ENCODE measurements around the gene MAML2. TPM values are rescaled to one million over a fixed set of nuclear protein-coding genes. Genes with fewer than 3 reads are reported as not detected.

The MAML2 gene
- polyA plus RNA-seq, 1 of the 3 experiments (the other 2 are of a cell fraction): 20.1 TPM

DNA sequence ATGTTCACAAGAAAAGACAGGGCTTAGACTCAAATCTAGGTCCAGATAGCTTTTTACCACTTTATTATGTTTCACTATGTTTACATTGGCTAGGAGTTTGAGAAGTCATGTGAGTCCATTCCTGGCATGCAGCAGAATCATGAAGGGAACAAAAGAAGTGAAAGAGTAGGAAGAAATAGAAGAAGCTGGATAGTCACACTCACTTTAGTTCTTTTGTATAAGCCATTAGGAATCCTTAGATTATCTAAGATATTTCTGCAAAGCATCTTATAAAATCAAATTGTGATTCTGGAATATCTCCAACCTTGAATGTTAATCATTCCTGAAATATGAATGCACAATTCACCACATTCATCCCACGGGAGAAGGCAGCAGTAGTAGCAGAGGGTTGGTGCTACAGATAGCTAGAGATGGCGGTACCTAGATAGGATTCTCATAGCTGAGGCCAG lies 31.9 kb downstream of the MAML2 start (continued):
- TF ChIP-seq, protein P1, sequence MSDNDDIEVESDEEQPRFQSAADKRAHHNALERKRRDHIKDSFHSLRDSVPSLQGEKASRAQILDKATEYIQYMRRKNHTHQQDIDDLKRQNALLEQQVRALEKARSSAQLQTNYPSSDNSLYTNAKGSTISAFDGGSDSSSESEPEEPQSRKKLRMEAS (IDR thresholded peaks at IDR 0.05; ENCODE audit: low read depth): peak; percentile 61; the same call in 1 of the 2 replicates

DNA sequence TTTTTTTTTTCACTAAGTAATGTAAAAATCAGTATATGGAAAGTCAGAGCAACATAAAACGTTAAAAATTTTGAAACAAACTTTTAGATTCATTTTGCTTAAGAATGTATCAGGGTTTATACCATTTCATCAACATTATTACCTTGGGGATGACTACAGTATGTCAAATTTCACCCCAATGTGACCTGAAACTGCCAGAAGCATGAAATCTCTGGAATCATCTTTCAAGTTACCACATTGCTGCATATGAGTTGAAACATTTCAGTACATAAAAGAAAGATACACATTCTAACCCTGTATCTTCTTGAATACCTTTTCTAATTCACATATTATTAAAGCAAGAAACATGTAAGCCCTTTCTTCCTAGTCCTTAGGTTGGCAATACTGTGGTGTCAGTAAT lies 32.8 kb downstream of the MAML2 start:
- H3K4me2 ChIP-seq: peak overlapping the region; percentile 53; the same call in 1 of the 2 replicates
- no peak for TF ChIP-seq EP300 (IDR thresholded peaks at IDR 0.05; ENCODE audit: borderline replicate concordance in 1 of 2, low read depth in 1 of 2, low read length in 1 of 2)
- no peak for TF ChIP-seq MEF2A (IDR thresholded peaks at IDR 0.05; ENCODE audit: borderline replicate concordance, low read depth)
- no peak for TF ChIP-seq RCOR1 (IDR thresholded peaks at IDR 0.05; ENCODE audit: low read length)
- TF ChIP-seq, protein P2, sequence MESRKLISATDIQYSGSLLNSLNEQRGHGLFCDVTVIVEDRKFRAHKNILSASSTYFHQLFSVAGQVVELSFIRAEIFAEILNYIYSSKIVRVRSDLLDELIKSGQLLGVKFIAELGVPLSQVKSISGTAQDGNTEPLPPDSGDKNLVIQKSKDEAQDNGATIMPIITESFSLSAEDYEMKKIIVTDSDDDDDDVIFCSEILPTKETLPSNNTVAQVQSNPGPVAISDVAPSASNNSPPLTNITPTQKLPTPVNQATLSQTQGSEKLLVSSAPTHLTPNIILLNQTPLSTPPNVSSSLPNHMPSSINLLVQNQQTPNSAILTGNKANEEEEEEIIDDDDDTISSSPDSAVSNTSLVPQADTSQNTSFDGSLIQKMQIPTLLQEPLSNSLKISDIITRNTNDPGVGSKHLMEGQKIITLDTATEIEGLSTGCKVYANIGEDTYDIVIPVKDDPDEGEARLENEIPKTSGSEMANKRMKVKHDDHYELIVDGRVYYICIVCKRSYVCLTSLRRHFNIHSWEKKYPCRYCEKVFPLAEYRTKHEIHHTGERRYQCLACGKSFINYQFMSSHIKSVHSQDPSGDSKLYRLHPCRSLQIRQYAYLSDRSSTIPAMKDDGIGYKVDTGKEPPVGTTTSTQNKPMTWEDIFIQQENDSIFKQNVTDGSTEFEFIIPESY (IDR thresholded peaks at IDR 0.05; ENCODE audit: borderline replicate concordance, low read depth): no peak
- no peak for TF ChIP-seq GABPA (IDR thresholded peaks at IDR 0.05; ENCODE audit: low read depth)
- no peak for DNase-seq
- CTCF ChIA-PET: interaction anchor here (3.8 kb wide), 1 partner anchor 33 kb away, joined by 14 read pairs; the partner anchor contains the start of gene MAML2
- peaks cover 63% of the 10 kb centered on the region for H3F3A ChIP-seq (replicated peaks; ENCODE audit: insufficient read depth)
- 80% methylated on average over 1 of the region's 1 CpG for WGBS (ENCODE audit: low lambda C conversion rate)
- peak overlapping the region; percentile 45; the same call in 1 of the 2 replicates for H3K9ac ChIP-seq
- no peak overlapping the region for H3K4me3 ChIP-seq (ENCODE audit: low read depth in 2 of 2, low read length in 1 of 2)
- H3K36me3 ChIP-seq (replicated peaks in 1 of 2; ENCODE audit: control insufficient read depth in 1 of 2, insufficient read depth in 2 of 2, low read length in 1 of 2): no peaks in the 10 kb centered on the region
- no peaks in the 10 kb centered on the region for H3K9me2 ChIP-seq
- no peaks in the 10 kb centered on the region for H3K9me3 ChIP-seq
- H3K27me3 ChIP-seq (ENCODE audit: insufficient read depth): no peaks in the 10 kb centered on the region
- peak overlapping the region; percentile 78 to 100; a peak in 3 of 4 replicates for H3K27ac ChIP-seq (ENCODE audit: low read depth in 2 of 2, low read length in 1 of 2)
- POLR2A ChIA-PET: no interaction called here
- H2AFZ ChIP-seq (ENCODE audit: low read depth): no peak overlapping the region
- no peaks in the 10 kb centered on the region for H4K20me1 ChIP-seq (ENCODE audit: insufficient read depth)
- peaks cover 80% of the 10 kb centered on the region for H3K79me2 ChIP-seq (ENCODE audit: insufficient read depth)
- peaks cover 15 to 79% of the 10 kb centered on the region in 2 experiments for H3K4me1 ChIP-seq (ENCODE audit: control insufficient read depth in 1 of 2, insufficient read depth in 2 of 2, low read depth in 1 of 2, low read length in 1 of 2)

DNA sequence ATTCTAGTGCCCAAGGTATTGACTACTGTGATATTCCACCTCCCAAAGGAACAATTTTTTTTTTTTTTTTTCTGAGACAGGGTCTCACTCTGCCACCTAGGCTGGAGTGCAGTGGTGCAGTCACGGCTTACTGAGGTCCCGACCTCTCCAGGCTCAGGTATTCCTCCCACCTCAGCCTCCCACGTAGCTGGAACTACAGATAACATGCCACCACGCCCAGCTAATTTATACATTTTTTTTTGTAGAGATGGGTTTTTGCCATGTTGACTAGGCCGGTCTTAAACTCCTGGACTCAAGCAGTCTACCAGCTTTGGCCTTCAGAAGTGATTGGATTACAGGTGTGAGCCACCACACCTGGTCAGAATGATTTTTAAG lies 33.4 kb downstream of the MAML2 start:
- H3K9me3 ChIP-seq: no peaks in the 10 kb centered on the region
- no peaks in the 10 kb centered on the region for H4K20me1 ChIP-seq (ENCODE audit: insufficient read depth)
- no peak overlapping the region for H2AFZ ChIP-seq (ENCODE audit: low read depth)
- H3K27me3 ChIP-seq (ENCODE audit: insufficient read depth): no peaks in the 10 kb centered on the region
- H3K4me2 ChIP-seq: 0 out of 2 replicates have a peak overlapping the region, but pooled peaks have one; percentile 83
- no peaks in the 10 kb centered on the region for H3K9me2 ChIP-seq
- peak overlapping the region in 1 of 2 experiments; percentile 100; a peak in 2 of 4 replicates for H3K27ac ChIP-seq (ENCODE audit: low read depth in 2 of 2, low read length in 1 of 2)
- peaks cover 15 to 82% of the 10 kb centered on the region in 2 experiments for H3K4me1 ChIP-seq (ENCODE audit: control insufficient read depth in 1 of 2, insufficient read depth in 2 of 2, low read depth in 1 of 2, low read length in 1 of 2)
- POLR2A ChIA-PET: no interaction called here
- H3K9ac ChIP-seq: no peak overlapping the region
- H3K4me3 ChIP-seq (ENCODE audit: low read depth in 2 of 2, low read length in 1 of 2): no peak overlapping the region
- no peaks in the 10 kb centered on the region for H3K36me3 ChIP-seq (replicated peaks in 1 of 2; ENCODE audit: control insufficient read depth in 1 of 2, insufficient read depth in 2 of 2, low read length in 1 of 2)
- WGBS (ENCODE audit: low lambda C conversion rate): 83% methylated on average over 5 of the region's 5 CpGs
- peaks cover 81% of the 10 kb centered on the region for H3K79me2 ChIP-seq (ENCODE audit: insufficient read depth)
- DNase-seq: no peak
- peaks cover 66% of the 10 kb centered on the region for H3F3A ChIP-seq (replicated peaks; ENCODE audit: insufficient read depth)
- CTCF ChIA-PET: interaction anchor here (0.6 to 3.8 kb wide), 3 partner anchors 33 to 510 kb away, joined by 3 to 14 read pairs (median 3); partner anchors contain the start of gene MAML2
- TF ChIP-seq MXI1 (IDR thresholded peaks at IDR 0.05; ENCODE audit: low read depth, low read length) (no peak), TAF1 (IDR thresholded peaks at IDR 0.05; ENCODE audit: borderline replicate concordance, low read depth, low read length) (no peak)
- TF ChIP-seq, protein P3, sequence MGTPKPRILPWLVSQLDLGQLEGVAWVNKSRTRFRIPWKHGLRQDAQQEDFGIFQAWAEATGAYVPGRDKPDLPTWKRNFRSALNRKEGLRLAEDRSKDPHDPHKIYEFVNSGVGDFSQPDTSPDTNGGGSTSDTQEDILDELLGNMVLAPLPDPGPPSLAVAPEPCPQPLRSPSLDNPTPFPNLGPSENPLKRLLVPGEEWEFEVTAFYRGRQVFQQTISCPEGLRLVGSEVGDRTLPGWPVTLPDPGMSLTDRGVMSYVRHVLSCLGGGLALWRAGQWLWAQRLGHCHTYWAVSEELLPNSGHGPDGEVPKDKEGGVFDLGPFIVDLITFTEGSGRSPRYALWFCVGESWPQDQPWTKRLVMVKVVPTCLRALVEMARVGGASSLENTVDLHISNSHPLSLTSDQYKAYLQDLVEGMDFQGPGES (IDR thresholded peaks at IDR 0.05; ENCODE audit: low read depth, low read length): no peak

All from SK-N-SH (cell line).